Fibroblast of skin of left biceps (primary cell): ENCODE data around the gene HIGD1A.

Experiments
- DNase-seq, 2 experiments: peaks; one replicate each; pipeline ENCODE4 v3.0.0-alpha.2; 2013; ENCODE audit warnings: low read depth in 2 of 2

The HIGD1A gene

DNA sequence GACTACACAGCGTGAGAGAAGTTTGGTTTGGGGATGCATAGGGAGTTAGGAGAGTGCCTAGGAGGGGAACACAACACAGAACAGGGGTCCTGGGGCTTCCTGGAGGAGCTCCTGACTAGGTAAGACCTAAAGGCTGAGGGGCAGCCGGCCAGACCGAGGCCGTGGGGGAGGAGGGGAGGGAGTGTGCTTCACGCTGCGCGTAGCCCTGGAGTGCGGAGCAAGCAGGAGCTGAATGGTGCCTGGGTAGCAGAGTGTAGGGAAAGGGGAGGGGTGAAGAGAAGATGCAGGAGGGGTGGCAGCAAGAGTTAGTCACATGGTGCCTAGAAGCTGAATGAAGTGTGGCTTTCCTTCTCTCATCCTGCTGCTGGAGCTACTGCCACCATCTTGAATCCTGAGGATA is 69.3 kb downstream of the HIGD1A start:
- no peak for DNase-seq

GRCh38 chr3:42734263-42734860 is 69.9 kb downstream of the HIGD1A start:
- DNase-seq: no peak

- DNase-seq: no peak
Measured at GRCh38 chr3:42733501-42734262, 70.6 kb downstream of the HIGD1A start.
